Gastrocnemius medialis (tissue), 4 donors: ENCODE data around the gene MKI67.

Experiments used
- POLR2A ChIP-seq, 2 donors: fragments of 450-650 bp; IDR thresholded peaks; one replicate each; pipeline ENCODE4 v1.6.1; 2017; ENCODE audit warnings: antibody characterized with exemption in 2 of 2, mild to moderate bottlenecking in 2 of 2, moderate library complexity in 2 of 2
- TF ChIP-seq, protein P1 (sequence below), 5 experiments: fragments of 450-650 bp in 3 of 5; fragments of 200-600 bp in 2 of 5; sonication (generic) in 2 of 5; IDR thresholded peaks in 4 of 5; conservative IDR thresholded peaks in 1 of 5; 1 replicate in 4 of 5; 2 replicates in 1 of 5; pipeline ENCODE4 v1.5.1; 2016 to 2019; ENCODE audit warnings: antibody characterized with exemption in 5 of 5, mild to moderate bottlenecking in 3 of 5, moderate library complexity in 3 of 5

DNA sequence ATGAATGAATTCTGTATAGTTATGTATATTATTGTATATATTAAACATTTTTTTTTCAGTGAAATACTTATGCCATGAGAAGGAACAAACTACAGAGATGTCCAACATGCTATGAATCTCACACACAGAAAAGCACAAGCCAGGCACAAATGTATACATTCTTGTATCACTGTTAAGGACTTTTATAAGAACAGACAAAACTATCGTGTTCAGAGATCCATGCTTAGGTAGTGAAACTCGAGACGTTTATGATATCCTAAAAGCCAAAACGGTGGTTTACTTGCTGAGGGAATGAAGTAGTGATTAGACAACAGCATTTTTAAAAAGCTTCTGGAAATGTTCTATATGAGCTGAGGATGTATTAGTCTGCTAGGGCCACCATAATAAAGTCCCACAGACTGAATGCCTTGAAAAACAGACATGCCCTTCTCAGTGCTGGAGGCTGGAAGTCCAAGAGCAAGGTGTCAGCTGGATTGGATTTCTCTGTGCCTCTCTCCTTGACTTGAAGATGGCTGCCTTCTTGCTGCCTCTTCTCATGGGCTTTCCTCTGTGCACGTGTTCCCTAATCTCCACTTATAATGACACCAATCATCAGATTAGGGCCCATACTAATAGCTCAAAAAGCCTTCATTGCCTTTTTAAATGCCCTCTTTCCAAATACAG, 4.3 kb downstream of the MKI67 start:
- TF ChIP-seq, protein P1, sequence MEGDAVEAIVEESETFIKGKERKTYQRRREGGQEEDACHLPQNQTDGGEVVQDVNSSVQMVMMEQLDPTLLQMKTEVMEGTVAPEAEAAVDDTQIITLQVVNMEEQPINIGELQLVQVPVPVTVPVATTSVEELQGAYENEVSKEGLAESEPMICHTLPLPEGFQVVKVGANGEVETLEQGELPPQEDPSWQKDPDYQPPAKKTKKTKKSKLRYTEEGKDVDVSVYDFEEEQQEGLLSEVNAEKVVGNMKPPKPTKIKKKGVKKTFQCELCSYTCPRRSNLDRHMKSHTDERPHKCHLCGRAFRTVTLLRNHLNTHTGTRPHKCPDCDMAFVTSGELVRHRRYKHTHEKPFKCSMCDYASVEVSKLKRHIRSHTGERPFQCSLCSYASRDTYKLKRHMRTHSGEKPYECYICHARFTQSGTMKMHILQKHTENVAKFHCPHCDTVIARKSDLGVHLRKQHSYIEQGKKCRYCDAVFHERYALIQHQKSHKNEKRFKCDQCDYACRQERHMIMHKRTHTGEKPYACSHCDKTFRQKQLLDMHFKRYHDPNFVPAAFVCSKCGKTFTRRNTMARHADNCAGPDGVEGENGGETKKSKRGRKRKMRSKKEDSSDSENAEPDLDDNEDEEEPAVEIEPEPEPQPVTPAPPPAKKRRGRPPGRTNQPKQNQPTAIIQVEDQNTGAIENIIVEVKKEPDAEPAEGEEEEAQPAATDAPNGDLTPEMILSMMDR (IDR thresholded peaks at IDR 0.05 in 4 of 5, conservative IDR thresholded peaks at IDR 0.05 in 1 of 5): no peak
- no peak for TF ChIP-seq POLR2A (IDR thresholded peaks at IDR 0.05)
